Tibial nerve (tissue), 4 donors: ENCODE data around the gene DNAJC1. TPM values are rescaled to one million over a fixed set of nuclear protein-coding genes. Genes with fewer than 3 reads are reported as not detected.
"Not testable (repeated sequence)": the region's sequence is repeated elsewhere in the genome, so short reads cannot be mapped to it uniquely, and the experiment has no call there.

Experiments used
- DNase-seq, 2 donors: peaks; one replicate each; pipeline ENCODE4 v3.0.0-alpha.2; 2019; ENCODE audit warnings: low spot score in 2 of 2
- H3K27ac ChIP-seq, 4 donors: fragments of 200-600 bp; sonication (generic) in 3 of 4; one replicate each; pipeline ENCODE4 v1.5.1; 2017 to 2019; ENCODE audit warnings: mild to moderate bottlenecking in 1 of 4
- H3K27me3 ChIP-seq, 2 donors: fragments of 200-600 bp; sonication (generic) in 1 of 2; one replicate each; pipeline versions ENCODE4 v1.5.1 to v1.6.0; 2017 to 2019
- H3K36me3 ChIP-seq, 3 donors: fragments of 200-600 bp; sonication (generic); one replicate each; pipeline ENCODE4 v1.5.1; 2018 to 2019
- H3K4me1 ChIP-seq, 4 donors: fragments of 200-600 bp; sonication (generic) in 3 of 4; one replicate each; pipeline ENCODE4 v1.5.1; 2017 to 2019
- H3K4me3 ChIP-seq, 4 donors: fragments of 200-600 bp; sonication (generic) in 3 of 4; one replicate each; pipeline ENCODE4 v1.5.1; 2017 to 2019; ENCODE audit warnings: mild to moderate bottlenecking in 1 of 4, moderate library complexity in 1 of 4
- H3K9me3 ChIP-seq, 4 donors: fragments of 200-600 bp; sonication (generic) in 3 of 4; one replicate each; pipeline ENCODE4 v1.5.1; 2017 to 2019
- CTCF ChIP-seq, 5 experiments: fragments of 200-600 bp in 3 of 5; fragments of 450-650 bp in 2 of 5; sonication (generic) in 3 of 5; IDR thresholded peaks; one replicate each; pipeline ENCODE4 v1.5.1; 2016 to 2019; ENCODE audit warnings: antibody characterized with exemption in 5 of 5, mild to moderate bottlenecking in 3 of 5, moderate library complexity in 2 of 5
- EP300 ChIP-seq, 2 donors: sonication (generic); formaldehyde crosslinking; IDR thresholded peaks; one replicate each; pipeline ENCODE4 v1.6.1; 2017; ENCODE audit warnings: antibody characterized with exemption in 2 of 2, mild to moderate bottlenecking in 1 of 2
- POLR2A ChIP-seq, 2 donors: fragments of 450-650 bp; IDR thresholded peaks; one replicate each; pipeline ENCODE4 v1.6.1; 2017; ENCODE audit warnings: antibody characterized with exemption in 2 of 2, mild to moderate bottlenecking in 2 of 2, moderate library complexity in 2 of 2
- WGBS, 2 donors: methylation state at CpG; one replicate each; pipeline ENCODE4 v1.1.5; 2018; 5-methylcytosine and 5-hydroxymethylcytosine counted together
- total RNA-seq, 4 donors: library from RNA; depleted of rRNA; stranded (reverse); fragments of >200 nt; gene quantifications; one replicate each; pipeline ENCODE4 v1.1.0, GENCODE V29; 2016

Gene DNAJC1
- total RNA-seq, 4 donors from 2014 or later: 71.7 to 112 (median 82.9) TPM

DNA sequence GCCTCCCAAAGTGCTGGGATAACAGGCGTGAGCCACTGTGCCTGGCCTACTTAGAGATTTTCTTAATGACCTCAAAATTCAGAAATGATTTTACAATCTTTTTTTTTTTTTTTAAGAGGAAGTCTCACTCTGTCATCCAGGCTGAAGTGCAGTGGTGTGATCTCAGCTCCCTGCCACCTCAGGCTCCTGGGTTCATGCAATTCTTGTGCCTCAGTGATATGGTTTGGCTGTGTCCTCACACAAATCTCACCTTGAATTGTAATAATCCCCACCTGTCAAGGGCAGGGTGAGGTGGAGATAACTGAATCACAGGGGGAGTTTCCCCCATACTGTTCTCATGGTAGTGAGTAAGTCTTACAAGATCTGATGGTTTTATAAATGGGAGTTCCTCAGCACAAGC lies 159.9 kb downstream of the DNAJC1 start:
- WGBS, 2 donors: 88 to 91% methylated on average over 1 of the region's 1 CpG
- no peak overlapping the region for H3K4me3 ChIP-seq
- no peak for DNase-seq

DNA sequence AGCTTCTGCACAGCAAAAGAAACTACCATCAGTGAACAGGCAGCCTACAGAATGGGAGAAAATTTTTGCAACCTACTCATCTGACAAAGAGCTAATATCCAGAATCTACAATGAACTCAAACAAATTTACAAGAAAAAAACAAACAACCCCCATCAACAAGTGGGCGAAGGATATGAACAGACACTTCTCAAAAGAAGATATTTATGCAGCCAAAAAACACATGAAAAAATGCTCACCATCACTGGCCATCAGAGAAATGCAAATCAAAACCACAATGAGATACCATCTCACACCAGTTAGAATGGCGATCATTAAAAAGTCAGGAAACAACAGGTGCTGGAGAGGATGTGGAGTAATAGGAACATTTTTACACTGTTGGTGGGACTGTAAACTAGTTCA lies 162.3 kb downstream of the DNAJC1 start:
- not testable (repeated sequence) for DNase-seq, H3K4me1 ChIP-seq, H3K4me3 ChIP-seq, H3K27ac ChIP-seq, H3K27me3 ChIP-seq
- Histone ChIP-seq H3K36me3 (peaks cover 0 to 14% (median 0%) of the 10 kb centered on the region in 3 donors), H3K9me3 (peaks cover 0 to 16% (median 0%) of the 10 kb centered on the region in 4 donors)
- WGBS, 2 donors: 100% methylated on average over 1 to 2 of the region's 2 CpGs

More for the DNA sequence above, 159.9 kb downstream of the DNAJC1 start:
- no peaks in the 10 kb centered on the region for H3K4me1 ChIP-seq
- no peak for TF ChIP-seq CTCF (IDR thresholded peaks at IDR 0.05)
- no peak for TF ChIP-seq POLR2A (IDR thresholded peaks at IDR 0.05)
- no peak for TF ChIP-seq EP300 (IDR thresholded peaks at IDR 0.05)
- H3K27me3 ChIP-seq: no peaks in the 10 kb centered on the region
- peaks cover 0 to 8% (median 0%) of the 10 kb centered on the region in 4 donors for H3K9me3 ChIP-seq
- no peak overlapping the region for H3K27ac ChIP-seq
- H3K36me3 ChIP-seq: peaks cover 0 to 7% (median 0%) of the 10 kb centered on the region in 3 donors

GRCh38 chr10:21837487-21837886 lies 166.0 kb downstream of the DNAJC1 start:
- WGBS, 2 donors: 91 to 100% methylated on average over 3 to 17 of the region's 29 CpGs
- DNase-seq, H3K27me3 ChIP-seq, H3K4me3 ChIP-seq, H3K4me1 ChIP-seq, H3K27ac ChIP-seq: not testable (repeated sequence)
- H3K9me3 ChIP-seq: peaks cover 0 to 48% (median 4%) of the 10 kb centered on the region in 4 donors
- H3K36me3 ChIP-seq: peaks cover 0 to 37% (median 0%) of the 10 kb centered on the region in 3 donors

- H3K27ac ChIP-seq, H3K27me3 ChIP-seq, DNase-seq, H3K4me1 ChIP-seq, H3K4me3 ChIP-seq: not testable (repeated sequence)
- peaks cover 0 to 53% (median 0%) of the 10 kb centered on the region in 3 donors for H3K36me3 ChIP-seq
- peaks cover 0 to 63% (median 11%) of the 10 kb centered on the region in 4 donors for H3K9me3 ChIP-seq
- 86 to 100% methylated on average over 9 to 10 of the region's 10 CpGs for WGBS, 2 donors
Observed at GRCh38 chr10:21834574-21834973, 169.0 kb downstream of the DNAJC1 start.

DNA sequence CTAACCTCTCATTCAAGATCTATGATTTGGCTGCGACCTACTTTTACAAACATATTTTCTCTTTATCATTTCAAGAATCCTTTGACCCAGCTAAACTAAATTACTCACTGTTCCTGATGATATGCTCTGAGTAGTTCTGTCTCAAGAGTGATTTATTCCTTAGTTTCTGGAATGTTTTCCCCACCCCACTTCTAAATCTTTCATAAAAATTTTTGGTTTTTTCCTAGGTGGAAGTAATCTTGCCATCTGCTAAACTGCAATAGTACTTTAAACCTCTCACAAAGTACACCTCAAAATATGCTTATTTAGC lies 170.8 kb downstream of the DNAJC1 start:
- TF ChIP-seq EP300 (IDR thresholded peaks at IDR 0.05): no peak
- no peak for TF ChIP-seq POLR2A (IDR thresholded peaks at IDR 0.05)
- no peak for TF ChIP-seq CTCF (IDR thresholded peaks at IDR 0.05)
- no peak for DNase-seq
- peaks cover 0 to 66% (median 0%) of the 10 kb centered on the region in 3 donors for H3K36me3 ChIP-seq
- no peaks in the 10 kb centered on the region for H3K27me3 ChIP-seq
- no peaks in the 10 kb centered on the region for H3K4me1 ChIP-seq
- peaks cover 0 to 81% (median 15%) of the 10 kb centered on the region in 4 donors for H3K9me3 ChIP-seq
- 90 to 94% methylated on average over 1 of the region's 1 CpG for WGBS, 2 donors
- H3K27ac ChIP-seq: no peak overlapping the region
- H3K4me3 ChIP-seq: no peak overlapping the region

DNA sequence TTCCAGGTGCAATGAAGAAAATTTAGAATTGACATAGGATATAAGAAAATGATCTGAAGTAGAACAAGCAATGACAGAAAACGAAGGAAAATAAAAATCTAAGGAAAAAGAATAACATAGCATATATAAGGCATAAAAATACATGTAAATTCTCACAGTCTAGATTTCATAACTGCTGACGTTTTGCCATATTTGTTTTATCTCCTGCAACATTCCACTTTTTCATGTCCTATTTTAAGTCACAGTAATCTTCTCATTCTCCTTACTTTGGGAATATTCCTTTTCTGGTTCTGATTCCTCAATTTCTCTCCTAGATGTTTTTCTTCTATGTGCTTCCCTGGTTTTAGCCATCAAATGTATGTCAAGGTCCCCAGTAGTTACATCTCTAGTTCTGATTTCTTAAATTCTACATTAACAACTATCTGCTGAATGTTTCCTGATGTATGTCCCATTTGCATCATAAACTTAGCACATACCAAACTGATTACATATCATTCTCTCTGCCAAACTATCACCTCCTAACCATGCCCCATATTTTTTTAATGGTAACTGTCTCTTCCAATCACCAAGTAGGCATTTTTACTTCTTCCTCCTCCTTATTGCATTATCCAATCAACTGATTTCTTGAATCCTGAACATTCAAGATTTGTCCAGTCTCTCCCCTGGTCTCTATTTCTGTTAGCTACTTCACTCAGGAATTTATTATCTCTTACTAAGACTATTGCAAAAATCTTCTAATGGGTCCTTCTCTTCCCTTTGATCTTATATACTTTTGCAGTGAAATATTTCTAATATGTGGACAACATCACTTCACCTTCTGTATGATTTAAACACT lies 171.3 kb downstream of the DNAJC1 start:
- H3K27ac ChIP-seq: no peak overlapping the region
- H3K4me1 ChIP-seq: no peaks in the 10 kb centered on the region
- no peak for DNase-seq
- no peaks in the 10 kb centered on the region for H3K27me3 ChIP-seq
- WGBS, 2 donors: 90 to 91% methylated on average over 2 of the region's 2 CpGs
- H3K9me3 ChIP-seq: peaks cover 0 to 82% (median 17%) of the 10 kb centered on the region in 4 donors
- TF ChIP-seq CTCF (IDR thresholded peaks at IDR 0.05): no peak
- no peak for TF ChIP-seq EP300 (IDR thresholded peaks at IDR 0.05)
- TF ChIP-seq POLR2A (IDR thresholded peaks at IDR 0.05): no peak
- H3K36me3 ChIP-seq: peaks cover 0 to 70% (median 0%) of the 10 kb centered on the region in 3 donors
- no peak overlapping the region for H3K4me3 ChIP-seq
